IPS-NIHi7 (cell line): ENCODE measurements around the gene FAM229B.
A peak's percentile ranks its signal among the peaks of the same experiment; 100 is the strongest.
"Not testable (repeated sequence)": the region's sequence is repeated elsewhere in the genome, so short reads cannot be mapped to it uniquely, and the experiment has no call there.

Source experiments
- DNase-seq: peaks from one replicate; pipeline ENCODE4 v3.0.0; 2012; ENCODE audit warnings: mixed read lengths; ENCODE audit errors: extremely low spot score

Gene FAM229B

GRCh38 chr6:112087136-112087911 is at the start of gene FAM229B, which contains the start of gene TUBE1:
FAM229B (plus strand) TSS chr6:112087591; CDS start chr6:112099284, 11,693 bp downstream.
TUBE1 (minus strand) TSS chr6:112087482; CDS start chr6:112087434, 48 bp downstream.
- peak; percentile 90 for DNase-seq

- DNase-seq: no peak
Measured at GRCh38 chr6:112037783-112038216, 49.6 kb upstream of the FAM229B start.

- DNase-seq: no peak
Measured at GRCh38 chr6:112038268-112038667, 49.1 kb upstream of the FAM229B start.

- DNase-seq: no peak
Measured at GRCh38 chr6:112038756-112039430, 48.5 kb upstream of the FAM229B start.

GRCh38 chr6:112039431-112039770 is 48.0 kb upstream of the FAM229B start:
- no peak for DNase-seq

- no peak for DNase-seq
Measured at GRCh38 chr6:112040956-112041355, 46.4 kb upstream of the FAM229B start.

- no peak for DNase-seq
Measured at GRCh38 chr6:112041535-112041934, 45.9 kb upstream of the FAM229B start.

GRCh38 chr6:112043032-112044007 is 44.1 kb upstream of the FAM229B start:
- peak; percentile 97 for DNase-seq

- no peak for DNase-seq
Measured at GRCh38 chr6:112044196-112044595, 43.2 kb upstream of the FAM229B start.

GRCh38 chr6:112044856-112045255 is 42.5 kb upstream of the FAM229B start:
- DNase-seq: no peak

GRCh38 chr6:112047523-112047922 is 39.9 kb upstream of the FAM229B start:
- DNase-seq: not testable (repeated sequence)

- no peak for DNase-seq
Measured at GRCh38 chr6:112049026-112049799, 38.2 kb upstream of the FAM229B start.

- no peak for DNase-seq
Measured at GRCh38 chr6:112049996-112050395, 37.4 kb upstream of the FAM229B start.

- DNase-seq: no peak
Measured at GRCh38 chr6:112050429-112050828, 37.0 kb upstream of the FAM229B start.

GRCh38 chr6:112051251-112051740 is 36.1 kb upstream of the FAM229B start:
- not testable (repeated sequence) for DNase-seq

- DNase-seq: no peak
Measured at GRCh38 chr6:112054001-112054400, 33.4 kb upstream of the FAM229B start, which contains the start of gene CCN6. CCN6 (plus strand) TSS chr6:112054104; CDS start chr6:112054358, 254 bp downstream.

- DNase-seq: no peak
Measured at GRCh38 chr6:112054555-112055190, 32.7 kb upstream of the FAM229B start.

GRCh38 chr6:112058243-112059032 is 29.0 kb upstream of the FAM229B start:
- no peak for DNase-seq

- DNase-seq: no peak
Measured at GRCh38 chr6:112061605-112062004, 25.8 kb upstream of the FAM229B start.
